Measurements from ENCODE around the gene KSR1. TPM values are rescaled to one million over a fixed set of nuclear protein-coding genes. Genes with fewer than 3 reads are reported as not detected.

KSR1 gene
- total and polyA plus RNA-seq, 2 of the 8 experiments (the other 6 are each of a cell fraction or from before 2014, with no cell fraction given), result 14.1 to 34.7 TPM

DNA sequence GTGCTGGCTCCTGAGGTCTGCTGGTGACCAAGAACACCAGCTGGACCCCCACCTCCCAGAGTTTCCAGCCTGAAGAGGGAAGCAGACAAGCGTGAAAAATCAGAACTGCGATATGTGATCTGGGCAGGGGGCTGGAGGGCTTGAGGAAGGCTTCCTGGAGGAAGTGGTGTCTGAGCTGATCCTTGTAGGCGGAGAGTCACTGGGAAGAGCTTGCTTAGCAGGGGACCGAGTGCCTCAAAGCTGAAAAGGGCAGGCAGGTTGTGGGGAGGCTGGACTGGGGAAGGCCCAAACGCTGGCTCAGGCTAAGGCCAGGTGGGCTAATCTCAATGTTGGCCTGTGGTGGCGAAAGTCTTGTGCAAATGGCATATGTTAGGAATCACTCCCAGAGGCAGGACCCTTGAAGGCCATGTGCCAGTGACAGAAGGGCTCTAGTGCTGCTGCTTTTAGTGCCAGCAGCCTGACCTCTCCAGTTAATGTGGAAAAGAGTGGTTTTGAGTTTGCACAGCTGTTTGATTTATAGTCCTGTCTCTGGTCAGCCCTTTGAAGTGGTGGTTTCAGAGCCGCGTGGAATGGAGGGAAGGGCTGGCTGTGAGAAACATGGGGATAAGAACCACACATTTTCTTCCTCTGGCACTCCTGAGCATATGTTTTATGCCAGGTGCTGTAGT lies 89.4 kb downstream of the KSR1 start (continued):
- TF ChIP-seq, protein P1, sequence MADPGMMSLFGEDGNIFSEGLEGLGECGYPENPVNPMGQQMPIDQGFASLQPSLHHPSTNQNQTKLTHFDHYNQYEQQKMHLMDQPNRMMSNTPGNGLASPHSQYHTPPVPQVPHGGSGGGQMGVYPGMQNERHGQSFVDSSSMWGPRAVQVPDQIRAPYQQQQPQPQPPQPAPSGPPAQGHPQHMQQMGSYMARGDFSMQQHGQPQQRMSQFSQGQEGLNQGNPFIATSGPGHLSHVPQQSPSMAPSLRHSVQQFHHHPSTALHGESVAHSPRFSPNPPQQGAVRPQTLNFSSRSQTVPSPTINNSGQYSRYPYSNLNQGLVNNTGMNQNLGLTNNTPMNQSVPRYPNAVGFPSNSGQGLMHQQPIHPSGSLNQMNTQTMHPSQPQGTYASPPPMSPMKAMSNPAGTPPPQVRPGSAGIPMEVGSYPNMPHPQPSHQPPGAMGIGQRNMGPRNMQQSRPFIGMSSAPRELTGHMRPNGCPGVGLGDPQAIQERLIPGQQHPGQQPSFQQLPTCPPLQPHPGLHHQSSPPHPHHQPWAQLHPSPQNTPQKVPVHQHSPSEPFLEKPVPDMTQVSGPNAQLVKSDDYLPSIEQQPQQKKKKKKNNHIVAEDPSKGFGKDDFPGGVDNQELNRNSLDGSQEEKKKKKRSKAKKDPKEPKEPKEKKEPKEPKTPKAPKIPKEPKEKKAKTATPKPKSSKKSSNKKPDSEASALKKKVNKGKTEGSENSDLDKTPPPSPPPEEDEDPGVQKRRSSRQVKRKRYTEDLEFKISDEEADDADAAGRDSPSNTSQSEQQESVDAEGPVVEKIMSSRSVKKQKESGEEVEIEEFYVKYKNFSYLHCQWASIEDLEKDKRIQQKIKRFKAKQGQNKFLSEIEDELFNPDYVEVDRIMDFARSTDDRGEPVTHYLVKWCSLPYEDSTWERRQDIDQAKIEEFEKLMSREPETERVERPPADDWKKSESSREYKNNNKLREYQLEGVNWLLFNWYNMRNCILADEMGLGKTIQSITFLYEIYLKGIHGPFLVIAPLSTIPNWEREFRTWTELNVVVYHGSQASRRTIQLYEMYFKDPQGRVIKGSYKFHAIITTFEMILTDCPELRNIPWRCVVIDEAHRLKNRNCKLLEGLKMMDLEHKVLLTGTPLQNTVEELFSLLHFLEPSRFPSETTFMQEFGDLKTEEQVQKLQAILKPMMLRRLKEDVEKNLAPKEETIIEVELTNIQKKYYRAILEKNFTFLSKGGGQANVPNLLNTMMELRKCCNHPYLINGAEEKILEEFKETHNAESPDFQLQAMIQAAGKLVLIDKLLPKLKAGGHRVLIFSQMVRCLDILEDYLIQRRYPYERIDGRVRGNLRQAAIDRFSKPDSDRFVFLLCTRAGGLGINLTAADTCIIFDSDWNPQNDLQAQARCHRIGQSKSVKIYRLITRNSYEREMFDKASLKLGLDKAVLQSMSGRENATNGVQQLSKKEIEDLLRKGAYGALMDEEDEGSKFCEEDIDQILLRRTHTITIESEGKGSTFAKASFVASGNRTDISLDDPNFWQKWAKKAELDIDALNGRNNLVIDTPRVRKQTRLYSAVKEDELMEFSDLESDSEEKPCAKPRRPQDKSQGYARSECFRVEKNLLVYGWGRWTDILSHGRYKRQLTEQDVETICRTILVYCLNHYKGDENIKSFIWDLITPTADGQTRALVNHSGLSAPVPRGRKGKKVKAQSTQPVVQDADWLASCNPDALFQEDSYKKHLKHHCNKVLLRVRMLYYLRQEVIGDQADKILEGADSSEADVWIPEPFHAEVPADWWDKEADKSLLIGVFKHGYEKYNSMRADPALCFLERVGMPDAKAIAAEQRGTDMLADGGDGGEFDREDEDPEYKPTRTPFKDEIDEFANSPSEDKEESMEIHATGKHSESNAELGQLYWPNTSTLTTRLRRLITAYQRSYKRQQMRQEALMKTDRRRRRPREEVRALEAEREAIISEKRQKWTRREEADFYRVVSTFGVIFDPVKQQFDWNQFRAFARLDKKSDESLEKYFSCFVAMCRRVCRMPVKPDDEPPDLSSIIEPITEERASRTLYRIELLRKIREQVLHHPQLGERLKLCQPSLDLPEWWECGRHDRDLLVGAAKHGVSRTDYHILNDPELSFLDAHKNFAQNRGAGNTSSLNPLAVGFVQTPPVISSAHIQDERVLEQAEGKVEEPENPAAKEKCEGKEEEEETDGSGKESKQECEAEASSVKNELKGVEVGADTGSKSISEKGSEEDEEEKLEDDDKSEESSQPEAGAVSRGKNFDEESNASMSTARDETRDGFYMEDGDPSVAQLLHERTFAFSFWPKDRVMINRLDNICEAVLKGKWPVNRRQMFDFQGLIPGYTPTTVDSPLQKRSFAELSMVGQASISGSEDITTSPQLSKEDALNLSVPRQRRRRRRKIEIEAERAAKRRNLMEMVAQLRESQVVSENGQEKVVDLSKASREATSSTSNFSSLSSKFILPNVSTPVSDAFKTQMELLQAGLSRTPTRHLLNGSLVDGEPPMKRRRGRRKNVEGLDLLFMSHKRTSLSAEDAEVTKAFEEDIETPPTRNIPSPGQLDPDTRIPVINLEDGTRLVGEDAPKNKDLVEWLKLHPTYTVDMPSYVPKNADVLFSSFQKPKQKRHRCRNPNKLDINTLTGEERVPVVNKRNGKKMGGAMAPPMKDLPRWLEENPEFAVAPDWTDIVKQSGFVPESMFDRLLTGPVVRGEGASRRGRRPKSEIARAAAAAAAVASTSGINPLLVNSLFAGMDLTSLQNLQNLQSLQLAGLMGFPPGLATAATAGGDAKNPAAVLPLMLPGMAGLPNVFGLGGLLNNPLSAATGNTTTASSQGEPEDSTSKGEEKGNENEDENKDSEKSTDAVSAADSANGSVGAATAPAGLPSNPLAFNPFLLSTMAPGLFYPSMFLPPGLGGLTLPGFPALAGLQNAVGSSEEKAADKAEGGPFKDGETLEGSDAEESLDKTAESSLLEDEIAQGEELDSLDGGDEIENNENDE (IDR thresholded peaks at IDR 0.05; ENCODE audit: insufficient replicate concordance, low read length), result no peak
- no peak for TF ChIP-seq SIN3A (conservative IDR thresholded peaks at IDR 0.05 in 1 of 2, IDR thresholded peaks at IDR 0.05 in 1 of 2; ENCODE audit: low read depth in 1 of 2, low read length in 2 of 2)
- TF ChIP-seq EZH2 (IDR thresholded peaks at IDR 0.05; ENCODE audit: low read depth, low read length, severe bottlenecking), result no peak
- no peak for TF ChIP-seq KDM5A (IDR thresholded peaks at IDR 0.05; ENCODE audit: low read length)
- no peak for TF ChIP-seq TAF7 (optimal IDR thresholded peaks at IDR 0.05; ENCODE audit: borderline replicate concordance, low read depth, low read length)
- no peak for TF ChIP-seq E2F6 (IDR thresholded peaks at IDR 0.05)
- no peak for TF ChIP-seq KDM4A (IDR thresholded peaks at IDR 0.05; ENCODE audit: low read depth, low read length, severe bottlenecking)
- TF ChIP-seq MAFK (IDR thresholded peaks at IDR 0.05; ENCODE audit: low read depth, low read length), result no peak
- no peak for TF ChIP-seq NANOG (IDR thresholded peaks at IDR 0.05; ENCODE audit: insufficient read depth, low read depth, low read length, poor library complexity, severe bottlenecking)

Data from H1 (cell line).